UCSD-AML1 (cell line): ENCODE results near the gene PHLPP1.
"Not testable (repeated sequence)": the region's sequence is repeated elsewhere in the genome, so short reads cannot be mapped to it uniquely, and the experiment has no call there.

Experiments used
- DNase-seq: peaks from one replicate; lab custom pipeline; 2025; ENCODE audit not compliant: unreplicated experiment; lab: John Stamatoyannopoulos, UW

PHLPP1 gene

DNA sequence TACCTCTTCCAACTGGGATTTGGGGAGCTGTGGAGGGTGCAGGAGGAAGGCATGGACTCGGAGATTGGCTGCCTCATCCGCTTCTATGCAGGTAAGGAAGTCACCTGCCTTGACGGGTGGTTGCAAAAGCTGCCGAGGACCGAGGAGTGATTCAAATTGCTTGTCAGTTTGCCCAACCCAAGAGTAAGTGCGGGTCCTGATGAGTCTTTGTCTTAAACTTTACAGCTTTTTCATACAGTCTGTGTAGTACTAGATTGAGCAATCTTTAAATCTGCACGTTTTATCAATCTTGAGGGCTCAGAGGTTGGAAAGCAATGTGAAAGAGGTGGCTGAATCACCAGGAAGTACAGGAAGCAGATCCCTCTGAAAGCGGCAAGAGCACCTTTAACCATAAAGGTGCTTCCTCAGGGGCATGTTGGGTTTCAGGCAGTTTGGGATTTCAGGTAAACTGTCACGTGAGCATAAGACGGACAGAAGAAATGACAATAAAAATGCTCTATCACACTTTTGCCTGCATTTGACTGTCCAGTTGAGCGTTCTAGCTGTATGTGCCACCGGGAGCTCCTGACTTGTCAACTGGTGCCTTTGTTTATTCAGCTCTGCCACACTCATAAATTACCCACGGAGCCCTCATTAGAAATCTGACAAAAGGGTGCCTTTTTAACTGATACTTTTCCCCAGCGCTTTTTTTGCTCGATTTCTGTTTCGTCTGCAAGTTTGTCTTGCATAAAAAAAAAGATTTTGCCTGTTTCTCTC is 2.0 kb downstream of the PHLPP1 start:
- peak; percentile 34 for DNase-seq

DNA sequence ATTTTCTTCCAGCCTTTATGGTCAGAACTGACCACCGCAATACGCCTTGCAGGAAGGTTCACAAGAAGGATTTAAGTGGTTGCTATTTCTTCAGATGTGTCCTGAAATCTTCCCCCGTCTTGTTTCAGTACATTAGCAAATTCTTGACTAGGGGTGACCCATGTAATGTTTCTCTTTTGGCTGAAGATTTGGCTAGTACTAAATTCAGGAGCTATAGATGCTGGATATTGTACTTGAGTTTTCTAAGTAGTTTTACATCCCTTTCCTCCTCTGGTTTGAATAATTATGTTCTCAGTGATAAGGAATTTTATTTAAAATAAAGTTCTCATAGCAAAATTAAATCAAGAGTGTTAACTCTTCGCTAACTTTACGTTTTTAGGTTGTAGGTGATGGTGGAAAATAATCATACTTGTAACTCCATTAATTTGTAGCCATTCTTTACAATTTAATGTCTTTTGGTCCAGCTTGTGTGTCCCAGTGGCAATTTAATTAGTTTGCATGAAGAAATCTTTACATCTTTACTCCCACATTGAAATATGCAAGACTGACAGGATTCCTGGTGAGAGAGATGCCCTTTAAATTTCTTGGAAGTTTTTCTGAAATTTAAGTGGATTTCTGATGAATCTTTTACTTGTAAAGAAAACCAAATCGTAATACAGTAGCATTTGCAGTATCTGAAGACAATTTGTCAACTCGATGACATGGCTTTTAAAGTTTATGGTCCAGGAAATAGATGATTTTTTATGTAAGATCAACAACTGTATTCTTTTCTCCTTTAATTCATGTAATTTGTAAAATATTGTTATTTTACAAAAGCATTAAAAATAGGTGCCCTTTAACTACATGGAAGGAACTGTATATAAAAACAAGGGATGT is 2.8 kb downstream of the PHLPP1 start:
- no peak for DNase-seq

DNA sequence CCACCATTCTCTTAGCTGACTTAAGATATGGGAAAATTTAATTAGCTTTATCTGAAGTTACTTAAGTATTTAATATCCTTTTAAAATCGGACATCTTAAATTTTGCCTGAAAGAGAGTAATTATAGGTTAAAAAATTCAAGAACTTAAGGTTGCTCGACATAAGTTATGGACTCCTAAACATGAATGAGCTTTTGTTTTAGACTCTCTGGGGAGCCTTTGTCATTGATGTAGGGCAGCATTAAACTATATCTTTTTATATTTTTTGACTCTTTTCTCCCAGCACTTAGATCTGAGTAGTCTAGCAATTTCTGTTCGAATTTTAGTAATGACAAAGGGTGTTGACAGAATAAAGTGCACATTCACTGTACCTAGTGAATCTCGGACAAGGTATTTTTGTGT is 4.7 kb downstream of the PHLPP1 start:
- no peak for DNase-seq

- no peak for DNase-seq
Measured at GRCh38 chr18:62720766-62721613, 5.6 kb downstream of the PHLPP1 start.

- DNase-seq: no peak
Measured at GRCh38 chr18:62721839-62722795, 6.8 kb downstream of the PHLPP1 start.

DNA sequence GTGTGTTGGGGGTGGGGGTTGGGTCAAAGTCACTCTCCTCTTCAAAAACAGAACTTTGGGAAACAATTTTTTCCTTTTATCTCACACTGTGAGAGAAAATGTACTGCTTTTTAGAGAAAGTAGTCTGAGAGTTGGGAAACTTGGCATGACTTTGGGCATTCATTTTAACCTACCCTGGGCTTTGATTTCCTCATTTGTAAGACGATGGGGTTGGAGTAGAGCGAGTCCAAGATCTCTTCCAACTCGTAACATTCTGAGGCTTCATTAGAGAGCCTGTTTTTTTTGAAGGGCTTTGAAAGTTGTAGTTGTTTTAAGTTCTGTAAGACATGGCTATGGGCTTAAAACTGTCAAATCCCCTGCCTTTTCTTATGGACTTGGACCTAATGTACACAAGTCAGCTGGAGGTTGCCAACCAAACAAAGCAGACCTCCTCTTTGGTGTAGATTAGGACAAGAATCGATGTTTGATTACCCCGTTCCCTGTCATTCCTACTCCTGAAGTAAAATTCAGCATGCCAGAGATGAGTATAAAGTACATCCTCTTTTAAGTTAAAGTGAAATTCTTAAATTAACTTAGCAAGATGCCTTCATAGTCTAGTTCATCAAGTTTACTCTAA is 8.4 kb downstream of the PHLPP1 start:
- no peak for DNase-seq

GRCh38 chr18:62725896-62726295 is 10.6 kb downstream of the PHLPP1 start:
- DNase-seq: no peak

DNA sequence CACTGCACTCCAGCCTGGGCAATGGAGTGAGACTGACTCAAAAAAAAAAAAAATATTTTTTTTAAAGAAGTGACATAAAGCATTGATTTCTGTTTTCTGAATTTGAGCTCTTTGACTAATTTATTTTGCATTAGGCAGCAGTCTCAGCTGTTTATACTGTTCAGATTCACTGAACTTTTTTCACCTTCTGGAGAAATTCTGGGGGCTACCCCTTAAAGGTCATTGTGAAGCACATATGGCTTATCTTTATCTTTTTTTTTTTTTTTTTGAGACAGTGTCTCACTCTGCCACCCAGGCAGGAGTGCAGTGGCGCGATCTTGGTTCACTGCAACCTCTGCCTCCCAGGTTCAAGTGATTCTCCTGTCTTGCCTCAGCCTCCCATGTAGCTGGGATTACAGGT is 12.9 kb downstream of the PHLPP1 start:
- DNase-seq: no peak

- DNase-seq: no peak
Measured at GRCh38 chr18:62729487-62730386, 14.4 kb downstream of the PHLPP1 start.

DNA sequence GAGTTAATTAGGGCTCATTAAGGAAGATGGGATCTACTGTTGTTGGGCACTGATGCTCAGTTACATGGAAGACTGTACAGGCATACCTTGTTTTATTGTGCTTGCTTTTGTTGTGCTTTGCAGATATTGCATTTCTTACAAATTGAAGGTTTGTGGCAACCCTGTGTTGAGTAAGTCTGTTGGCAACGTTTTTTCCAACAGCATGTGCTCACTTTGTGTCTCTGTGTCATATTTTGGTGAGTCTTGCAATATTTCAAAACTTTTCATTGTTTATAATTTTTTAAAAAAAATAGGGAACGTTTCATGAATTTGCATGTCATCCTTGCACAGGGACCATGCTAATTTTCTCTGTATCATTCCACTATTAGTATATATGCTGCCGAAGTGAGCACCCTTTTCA is 15.6 kb downstream of the PHLPP1 start:
- DNase-seq: no peak

GRCh38 chr18:62732617-62733016 is 17.3 kb downstream of the PHLPP1 start:
- DNase-seq: no peak

- DNase-seq: no peak
Measured at GRCh38 chr18:62734290-62734689, 18.9 kb downstream of the PHLPP1 start.

GRCh38 chr18:62735387-62735786 is 20.0 kb downstream of the PHLPP1 start:
- no peak for DNase-seq

DNA sequence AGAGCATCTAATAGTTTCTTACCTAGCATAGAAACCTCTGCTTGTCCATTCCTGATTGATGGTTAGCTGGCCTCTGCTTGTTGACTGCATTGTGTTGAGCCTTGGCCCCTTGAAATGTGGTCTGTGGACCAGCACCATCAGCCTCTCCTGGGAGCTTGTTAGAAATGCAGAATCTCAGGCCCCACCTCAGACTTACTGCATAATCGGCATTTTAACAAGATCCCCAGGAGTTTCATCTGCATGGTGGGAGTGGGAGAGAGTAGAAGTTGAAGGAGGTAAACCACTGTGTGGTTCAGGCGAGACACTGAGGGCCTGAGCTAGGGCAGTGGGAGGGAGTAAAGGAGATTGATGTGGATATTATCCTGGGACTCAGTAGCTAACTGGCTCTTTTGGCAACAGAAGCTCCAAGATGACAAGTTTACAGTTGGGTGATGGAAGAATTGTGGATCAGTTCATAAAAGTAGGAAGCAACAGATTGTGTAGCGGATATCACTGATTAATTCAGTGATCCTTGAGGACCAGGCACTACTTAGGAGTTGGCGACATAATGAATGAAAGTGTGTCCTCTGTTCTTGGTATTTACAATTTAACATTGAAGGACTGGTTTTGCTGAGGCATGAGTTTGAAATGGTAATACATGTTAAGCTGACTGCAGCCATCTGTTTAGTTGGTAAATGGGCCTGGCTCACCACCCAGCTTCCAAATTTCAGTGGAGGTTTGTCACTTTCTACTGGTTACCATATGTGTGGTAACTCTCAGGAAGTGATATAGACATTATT is 20.9 kb downstream of the PHLPP1 start:
- no peak for DNase-seq

DNA sequence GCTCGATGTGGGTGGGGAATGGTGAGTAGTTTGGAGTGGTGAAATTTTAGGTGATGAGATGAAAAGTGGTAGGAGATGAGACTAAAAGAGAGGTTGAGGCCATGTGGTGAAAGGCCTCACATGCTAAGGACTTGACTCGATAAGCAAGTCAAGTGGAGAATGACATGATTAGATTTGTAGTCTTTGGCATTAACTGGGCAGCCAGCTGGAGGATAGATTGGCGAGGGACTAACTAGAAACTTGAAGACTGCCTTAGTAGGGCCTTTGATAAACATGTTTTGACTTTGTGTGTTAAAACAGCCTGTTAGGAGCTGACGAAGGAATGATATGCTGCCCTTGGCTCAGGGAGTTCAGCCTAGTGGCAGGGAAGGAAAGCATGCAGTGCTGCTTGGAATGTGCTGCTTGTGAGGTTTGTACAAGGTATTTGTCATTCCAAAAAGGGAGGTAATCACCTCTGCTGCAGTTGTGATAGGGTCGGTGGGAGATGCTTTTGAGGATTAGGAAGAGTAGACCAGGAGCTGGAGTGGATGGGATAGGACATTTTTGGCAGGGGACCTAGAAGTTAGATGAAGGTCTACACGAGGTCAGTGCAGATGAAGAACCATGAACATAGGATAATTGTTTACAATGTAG is 22.0 kb downstream of the PHLPP1 start:
- DNase-seq: no peak

GRCh38 chr18:62738639-62739038 is 23.3 kb downstream of the PHLPP1 start:
- no peak for DNase-seq

DNA sequence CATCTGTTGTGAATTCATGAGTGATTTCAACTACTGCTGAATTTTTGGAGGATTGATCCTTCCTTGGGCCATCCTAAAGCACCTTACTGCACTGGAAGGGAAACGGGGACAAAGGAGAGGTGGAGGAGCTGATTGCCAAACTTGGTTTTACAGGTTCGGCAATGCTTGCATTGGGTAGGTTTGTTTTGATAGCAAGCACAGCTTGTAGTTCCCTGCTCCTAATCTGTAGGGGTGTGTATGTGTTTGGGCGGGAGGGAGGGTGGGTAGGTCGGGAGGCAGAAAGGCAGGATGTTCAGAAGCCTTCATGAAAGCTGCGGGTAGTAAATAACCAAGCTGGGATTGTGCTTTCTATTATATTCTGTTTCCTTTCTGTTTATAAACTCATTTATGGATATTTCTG is 24.6 kb downstream of the PHLPP1 start:
- no peak for DNase-seq

DNA sequence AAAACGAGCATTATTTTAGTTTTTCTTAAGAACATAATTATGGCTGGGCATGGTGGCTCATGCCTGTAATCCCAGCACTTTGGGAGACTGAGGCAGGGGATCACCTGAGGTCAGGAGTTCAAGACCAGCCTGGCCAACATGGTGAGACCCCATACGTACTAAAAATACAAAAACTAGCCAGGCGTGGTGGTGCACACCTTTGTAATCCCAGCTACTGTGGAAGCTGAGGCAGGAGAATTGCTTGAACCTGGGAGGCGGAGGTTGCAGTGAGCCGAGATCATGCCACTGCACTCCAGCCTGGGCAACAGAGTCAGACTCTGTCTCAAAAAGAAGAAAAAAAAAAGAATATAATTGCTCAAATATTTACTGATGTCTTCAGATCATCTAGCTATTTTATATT is 25.3 kb downstream of the PHLPP1 start:
- DNase-seq: not testable (repeated sequence)
